Stimulated activated CD4-positive, alpha-beta T cell treated with anti-CD3 and anti-CD28 coated beads, TNF-alpha, amount 100 ng/mL, for 1 hour (primary cell): ENCODE results near the gene STIM1.
A peak's percentile ranks its signal among the peaks of the same experiment; 100 is the strongest.
"Not testable (repeated sequence)": the region's sequence is repeated elsewhere in the genome, so short reads cannot be mapped to it uniquely, and the experiment has no call there.

Experiments used
- DNase-seq, 3 donors: peaks; one replicate each; pipeline ENCODE4 v3.0.0-alpha.2; 2020; ENCODE audit warnings: low read depth in 3 of 3, low spot score in 1 of 3

Gene STIM1

DNA sequence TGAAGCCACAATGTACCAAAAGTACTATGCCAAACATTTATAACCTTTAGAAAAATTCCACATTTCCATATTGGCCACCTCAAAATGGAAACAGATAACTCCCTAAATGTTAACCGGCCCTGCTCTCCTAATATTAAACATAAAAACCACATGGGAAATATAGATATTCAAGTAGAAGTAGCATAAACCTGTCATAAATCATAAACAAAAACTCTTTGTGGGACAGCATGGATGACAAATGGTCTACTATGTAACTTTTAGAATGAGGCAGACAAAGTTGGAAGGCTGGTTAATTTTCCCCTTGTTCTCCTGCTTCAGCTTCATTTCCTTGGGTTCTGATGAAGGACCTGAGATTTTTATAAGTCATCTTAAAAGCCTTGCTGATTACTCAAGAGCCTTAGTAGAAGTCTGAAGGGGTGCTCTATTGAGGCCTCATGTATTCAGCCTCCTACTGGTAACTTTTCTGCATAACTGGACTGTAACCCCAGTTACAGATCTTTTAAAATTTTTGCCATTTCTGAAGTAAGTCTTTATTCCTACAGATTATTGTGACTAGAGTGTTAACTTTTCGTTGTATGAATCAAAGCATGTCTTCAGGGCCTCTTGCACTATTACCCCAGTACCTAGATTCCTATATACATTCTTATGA is 116.4 kb downstream of the STIM1 start:
- no peak for DNase-seq

DNA sequence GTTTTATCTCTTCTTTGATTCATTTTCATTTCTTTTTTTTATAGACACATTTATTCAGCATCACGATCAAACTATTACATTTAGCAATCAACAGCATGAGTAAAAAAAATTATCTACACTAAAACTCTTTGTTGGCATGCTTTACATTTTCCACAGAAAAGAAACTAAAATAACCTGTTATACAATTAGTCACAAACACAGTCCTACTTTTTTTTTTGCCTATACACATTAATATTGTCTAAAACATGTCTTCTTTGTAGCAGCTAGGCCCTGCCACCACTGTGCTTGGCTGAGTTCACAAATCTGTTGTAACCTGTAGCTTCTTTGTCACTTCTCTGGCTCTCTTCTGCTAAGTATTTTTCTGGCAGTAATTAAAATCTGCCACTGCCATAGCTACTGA is 117.0 kb downstream of the STIM1 start:
- DNase-seq: no peak

DNA sequence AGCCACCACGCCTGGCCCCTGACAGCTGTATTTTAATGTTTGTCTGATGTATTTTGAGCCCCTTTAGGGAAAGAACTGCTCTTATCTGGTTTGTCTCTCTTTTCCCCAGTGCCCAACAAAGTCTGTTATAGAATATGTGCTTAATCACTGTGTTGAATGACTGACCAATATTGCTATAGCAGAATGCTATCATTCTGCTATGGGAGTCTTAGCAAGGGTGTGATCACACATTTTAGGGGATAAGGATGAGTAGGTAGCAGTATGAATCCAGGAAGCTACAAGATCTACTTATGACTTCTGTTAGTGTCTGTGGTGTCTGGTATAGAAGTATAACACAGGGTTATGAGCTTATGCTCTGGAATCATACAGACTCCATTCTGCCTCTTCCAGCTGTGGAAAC is 121.6 kb downstream of the STIM1 start:
- no peak for DNase-seq

DNA sequence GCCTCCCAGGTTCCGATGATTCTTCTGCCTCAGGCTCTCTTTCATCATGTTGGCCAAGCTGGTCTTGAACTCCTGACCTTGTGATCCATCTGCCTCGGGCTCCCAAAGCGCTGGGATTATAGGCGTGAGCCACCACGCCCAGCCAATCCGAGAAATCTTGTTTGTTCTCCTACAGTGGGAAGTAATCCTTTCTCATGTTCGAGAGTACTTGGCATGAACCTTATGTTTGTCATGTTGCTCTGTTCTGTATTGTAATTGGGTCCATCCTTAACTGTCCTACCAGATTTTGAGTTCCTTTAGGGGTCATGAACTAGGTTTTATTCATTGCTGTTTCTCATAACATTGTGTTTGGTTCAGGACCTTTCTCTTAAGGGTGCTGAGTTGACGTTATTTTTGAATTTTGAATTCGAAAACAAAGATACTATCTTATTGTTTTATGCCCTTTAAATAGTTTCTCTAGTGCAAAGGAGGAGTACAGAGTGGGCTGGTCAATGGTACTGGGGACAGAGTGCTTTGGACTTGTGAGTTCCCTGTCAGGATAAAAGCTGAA is 125.7 kb downstream of the STIM1 start:
- DNase-seq: no peak

DNA sequence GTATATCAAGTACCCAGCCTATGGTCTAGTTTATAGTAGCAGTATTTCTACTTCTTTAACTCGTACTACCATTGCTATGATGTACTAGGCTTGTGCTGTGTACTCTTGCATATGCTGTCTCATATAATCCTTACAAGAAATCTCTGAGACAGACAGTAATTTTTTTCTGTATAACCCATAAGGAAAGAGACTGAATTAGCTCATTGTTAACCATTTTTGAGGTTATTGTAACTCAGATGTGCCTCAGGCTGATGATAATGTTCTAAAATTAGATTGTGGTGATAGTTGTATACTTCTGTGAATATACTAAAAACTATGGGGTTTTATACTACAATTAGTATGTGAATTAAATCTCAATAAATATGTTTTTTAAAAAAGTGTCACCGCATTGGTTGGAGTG is 127.0 kb downstream of the STIM1 start:
- DNase-seq: no peak

DNA sequence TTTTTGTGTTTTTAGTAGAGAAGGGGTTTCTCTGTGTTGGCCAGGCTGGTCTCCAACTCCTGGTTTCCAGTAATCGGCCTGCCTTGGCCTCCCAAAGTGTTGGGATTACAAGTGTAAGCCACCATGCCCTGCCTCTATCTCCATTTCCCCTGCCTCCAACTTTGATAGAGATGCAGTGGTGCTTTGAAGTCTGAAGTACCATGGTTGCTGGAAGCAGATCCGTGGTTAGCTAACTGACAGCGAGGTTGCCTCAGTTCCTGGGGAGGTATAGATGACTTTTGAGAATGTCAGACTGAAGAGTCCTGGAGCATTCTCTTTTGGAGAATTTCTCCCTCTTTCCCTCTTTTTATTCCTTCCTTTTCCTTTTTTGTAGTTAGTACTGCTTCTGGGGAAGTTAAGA is 127.6 kb downstream of the STIM1 start:
- DNase-seq: no peak

DNA sequence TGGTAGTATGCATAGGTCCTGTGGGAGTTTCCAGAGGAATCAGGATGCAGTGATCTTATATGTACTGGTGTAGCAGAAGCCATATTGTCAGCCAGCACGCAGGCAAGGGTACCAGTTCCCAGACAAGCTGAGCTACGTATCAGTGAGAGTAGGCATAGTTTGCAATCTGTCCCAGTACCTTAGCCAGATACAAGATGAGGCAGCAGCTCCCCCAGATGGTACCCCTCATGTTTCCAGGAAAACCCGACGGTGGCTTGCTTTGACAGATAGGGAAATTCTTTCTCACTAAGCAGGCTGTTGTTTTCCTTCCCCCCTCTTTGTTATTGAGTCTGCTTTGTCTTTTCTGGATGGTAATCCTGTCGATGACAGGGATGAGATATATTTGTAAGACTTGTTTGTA is 129.4 kb downstream of the STIM1 start:
- peak in 1 of 3 donors; percentile 9 for DNase-seq

DNA sequence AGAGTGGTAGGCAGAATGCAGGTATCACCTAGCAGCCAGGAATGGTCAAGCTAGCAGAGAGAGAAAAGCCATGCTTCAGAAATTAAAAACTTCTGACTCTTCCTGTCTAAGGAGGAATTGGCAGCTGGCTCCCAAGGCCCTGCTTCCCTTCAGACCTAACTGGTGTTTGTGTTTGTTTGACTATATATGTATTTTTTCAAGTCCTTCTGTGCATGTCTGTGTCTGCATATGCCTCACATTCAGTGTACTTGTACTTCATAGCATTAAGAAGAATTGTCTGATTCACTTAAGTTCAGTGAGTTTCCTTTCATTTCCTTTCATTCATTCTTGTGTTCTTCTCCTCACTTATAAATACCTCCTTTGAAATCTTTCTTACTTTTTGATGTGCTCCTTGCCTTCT is 130.2 kb downstream of the STIM1 start:
- DNase-seq: no peak

DNA sequence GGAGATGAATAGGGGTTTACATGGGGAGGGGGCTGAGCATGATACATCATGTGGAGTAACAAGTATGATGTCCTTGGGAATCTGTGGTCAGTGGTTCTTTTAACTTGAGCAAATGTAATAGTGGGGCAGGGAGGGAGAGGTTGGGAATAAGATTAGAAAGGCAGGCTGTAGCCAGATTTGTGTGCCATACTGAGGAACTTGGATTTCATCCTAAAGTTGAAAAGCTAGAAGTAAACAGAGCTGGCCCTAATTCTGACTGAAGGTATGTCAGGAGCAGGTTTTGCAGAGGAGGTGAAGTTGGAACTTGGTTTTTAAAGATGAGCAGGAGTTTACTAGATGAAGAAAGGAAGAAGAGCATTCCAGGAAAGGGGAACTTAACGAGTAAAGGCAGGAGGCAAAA is 130.8 kb downstream of the STIM1 start:
- no peak for DNase-seq

DNA sequence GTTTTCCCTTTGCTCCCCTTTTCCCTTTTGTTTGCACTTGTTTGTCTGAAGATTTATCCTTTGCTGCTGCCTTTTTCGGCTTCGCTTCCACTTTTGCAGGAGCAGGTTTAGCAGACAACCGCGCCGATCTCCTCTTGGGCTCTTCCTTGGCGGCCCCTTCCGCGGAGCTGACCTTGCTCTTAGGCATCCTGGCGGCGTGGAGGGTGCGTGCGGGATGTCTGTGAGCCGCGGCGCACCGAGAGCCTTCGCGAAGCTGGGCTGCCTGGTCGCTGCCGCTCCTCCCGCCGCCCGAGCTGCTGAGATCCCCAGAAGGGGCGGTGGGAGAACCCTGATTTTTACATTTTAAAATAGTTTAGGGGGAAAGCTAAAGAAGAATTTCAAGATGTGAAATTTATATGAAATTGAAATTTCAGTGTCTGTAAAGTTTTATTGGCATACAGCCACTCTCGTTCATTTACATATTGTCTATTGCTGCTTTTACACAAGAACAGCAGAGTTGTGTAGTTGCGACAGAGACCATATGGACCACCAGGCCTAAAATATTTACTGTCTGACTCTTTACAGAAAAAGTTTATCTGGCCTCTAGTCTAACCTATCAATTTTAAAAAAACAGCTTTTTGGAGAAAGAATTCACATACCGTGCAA is 133.9 kb downstream of the STIM1 start:
- DNase-seq: no peak

DNA sequence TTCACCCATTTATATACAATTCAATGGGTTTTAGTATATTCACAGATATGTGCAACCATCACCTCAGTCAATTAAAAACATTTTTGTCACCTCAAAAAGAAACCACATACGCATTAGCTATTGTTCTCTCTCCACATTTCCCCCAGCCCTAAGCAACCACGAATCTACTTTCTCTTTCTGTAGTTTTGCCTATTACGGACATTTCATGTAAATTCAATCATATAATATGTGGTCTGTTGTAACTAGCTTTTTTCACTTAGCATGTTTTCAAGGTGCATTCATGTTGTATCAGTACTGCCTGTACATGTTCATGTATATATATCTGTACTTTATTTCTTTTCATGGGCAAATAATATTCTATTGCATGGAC is 134.4 kb downstream of the STIM1 start:
- no peak for DNase-seq

DNA sequence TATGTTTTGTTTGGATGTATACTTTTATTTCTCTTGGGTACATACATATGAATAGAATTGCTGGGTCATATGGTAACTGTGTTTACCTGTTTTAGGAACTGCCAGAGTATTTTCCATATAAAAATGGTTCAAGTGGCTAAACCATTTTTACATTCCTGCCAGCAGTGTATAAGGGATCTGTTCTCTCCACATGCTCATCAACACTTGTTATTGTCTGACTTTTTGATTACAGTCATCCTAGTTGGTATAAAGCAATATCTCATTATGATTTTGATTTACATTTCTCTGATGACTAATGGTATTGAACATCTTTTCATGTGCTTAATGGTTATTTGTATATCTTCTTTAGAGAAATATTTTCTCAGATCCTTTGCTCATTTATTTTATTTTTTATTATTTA is 134.9 kb downstream of the STIM1 start:
- no peak for DNase-seq

DNA sequence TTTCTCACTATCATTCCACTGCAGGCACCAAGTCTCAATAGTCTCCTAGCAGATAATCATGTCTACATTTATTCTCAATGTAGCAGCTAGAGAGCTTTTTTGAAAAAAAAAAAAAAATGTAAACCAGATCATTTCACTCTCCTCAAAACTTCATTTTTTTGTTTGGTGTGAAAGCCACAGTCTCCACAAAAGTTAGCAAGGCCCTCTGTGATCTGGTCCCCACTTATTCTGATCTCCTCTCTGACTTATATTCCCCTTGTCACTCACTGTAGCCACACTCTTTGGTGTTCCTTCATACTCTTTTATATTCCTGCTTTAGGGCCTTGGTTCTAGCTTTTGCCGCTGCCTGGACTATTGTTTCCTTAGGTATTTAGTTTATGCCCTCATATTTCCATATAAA is 137.5 kb downstream of the STIM1 start:
- DNase-seq: no peak

DNA sequence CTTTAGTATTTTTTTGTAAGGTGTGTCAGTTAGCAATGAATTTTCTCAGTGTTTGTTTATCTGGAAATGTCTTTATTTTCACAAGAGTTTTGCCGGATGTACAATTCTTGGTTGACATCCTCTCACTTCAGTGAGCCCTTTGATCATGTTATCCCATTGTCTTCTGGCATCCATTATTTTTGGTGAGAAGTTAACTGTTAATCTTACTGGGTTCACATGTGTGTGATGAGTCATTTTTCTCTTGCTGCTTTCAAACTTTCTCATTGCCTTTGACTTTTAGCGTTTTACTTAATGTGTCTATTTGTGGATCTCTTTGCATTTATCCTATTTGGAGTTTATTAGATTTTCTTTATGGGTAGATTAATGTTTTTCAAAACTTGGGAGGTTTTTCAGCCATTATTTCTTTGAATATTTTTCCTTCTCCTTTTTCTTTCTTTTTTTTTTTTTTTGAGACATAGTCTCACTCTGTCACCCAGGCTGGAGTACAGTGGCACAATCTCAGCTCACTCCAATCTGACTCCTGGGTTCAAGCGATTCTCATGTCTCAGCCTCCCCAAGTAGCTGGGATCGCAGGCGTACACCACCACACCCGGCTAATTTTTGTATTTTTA is 138.7 kb downstream of the STIM1 start:
- DNase-seq: no peak

DNA sequence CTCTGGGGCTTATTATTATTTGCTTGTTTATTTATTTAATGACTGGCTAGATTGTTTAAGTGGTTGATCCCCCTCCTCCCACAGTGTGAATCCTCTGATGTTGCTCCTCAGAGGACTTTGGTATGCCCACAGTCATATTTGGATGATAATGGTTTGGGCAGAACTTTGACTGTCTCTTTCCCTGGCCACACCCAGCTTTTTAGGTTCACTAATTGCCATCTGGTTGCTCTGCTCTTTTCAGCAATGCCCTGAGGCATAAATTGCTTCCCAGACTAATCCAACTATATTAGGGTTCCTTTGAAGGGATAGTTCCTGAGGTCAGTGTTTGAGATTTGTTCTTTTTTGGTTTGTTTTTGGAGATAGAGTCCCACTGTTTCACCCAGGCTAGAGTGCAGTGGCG is 139.8 kb downstream of the STIM1 start:
- DNase-seq: no peak

DNA sequence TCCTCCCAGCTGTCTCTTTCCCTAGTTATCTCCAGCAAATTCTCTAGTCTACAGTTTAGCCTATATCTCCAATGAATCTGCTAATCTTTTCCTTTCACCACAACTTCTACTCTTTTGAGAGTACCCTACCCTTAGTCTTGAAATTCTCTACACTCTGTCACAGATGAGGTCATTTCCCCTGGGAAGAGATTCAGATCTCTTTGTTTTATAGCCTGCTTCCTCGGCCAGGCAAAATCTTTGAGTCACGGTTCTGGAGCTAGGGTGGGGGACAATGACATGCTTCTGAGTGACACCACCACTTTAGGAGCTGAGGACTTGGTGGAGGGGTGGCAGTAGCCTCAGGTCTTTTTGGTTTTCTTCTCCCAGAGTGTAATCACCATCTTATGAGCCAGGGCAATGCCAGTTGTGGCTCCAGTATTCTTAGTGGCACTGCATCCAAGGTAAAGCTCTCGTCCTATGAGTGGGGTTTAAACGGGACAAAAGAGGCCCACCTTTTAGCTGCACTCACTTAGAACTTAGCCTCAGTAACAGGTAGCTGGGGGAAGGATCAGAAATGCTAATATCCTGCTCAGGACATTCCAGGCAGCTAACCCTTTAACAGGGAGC is 140.6 kb downstream of the STIM1 start:
- no peak for DNase-seq

DNA sequence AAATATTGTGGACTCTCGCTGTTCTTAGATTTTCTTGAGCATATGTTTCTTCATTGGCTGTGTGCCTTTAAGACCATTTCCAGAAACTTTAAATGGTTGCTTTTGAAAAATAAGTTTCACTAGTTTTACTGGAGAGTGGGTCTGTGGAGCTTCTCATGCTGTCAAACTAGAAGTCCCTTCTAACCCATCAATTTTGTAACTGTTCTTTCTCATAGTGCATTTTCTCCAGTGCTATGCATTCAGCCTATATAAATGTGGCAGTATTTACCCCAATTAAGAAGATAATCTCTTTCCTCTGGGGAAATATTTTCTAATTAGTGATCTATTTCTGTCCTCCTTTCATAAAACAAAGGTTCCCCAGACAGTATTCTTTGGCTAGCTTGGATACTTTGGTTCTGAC is 141.2 kb downstream of the STIM1 start:
- DNase-seq: no peak

DNA sequence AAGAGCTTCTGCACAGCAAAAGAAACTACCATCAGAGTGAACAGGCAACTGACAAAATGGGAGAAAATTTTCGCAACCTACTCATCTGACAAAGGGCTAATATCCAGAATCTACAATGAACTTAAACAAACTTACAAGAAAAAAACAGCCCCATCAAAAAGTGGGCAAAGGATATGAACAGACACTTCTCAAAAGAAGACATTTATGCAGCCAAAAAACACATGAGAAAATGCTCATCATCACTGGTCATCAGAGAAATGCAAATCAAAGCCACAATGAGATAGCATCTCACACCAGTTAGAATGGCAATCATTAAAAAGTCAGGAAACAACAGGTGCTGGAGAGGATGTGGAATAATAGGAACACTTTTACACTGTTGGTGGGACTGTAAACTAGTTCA is 149.3 kb downstream of the STIM1 start:
- DNase-seq: not testable (repeated sequence)

DNA sequence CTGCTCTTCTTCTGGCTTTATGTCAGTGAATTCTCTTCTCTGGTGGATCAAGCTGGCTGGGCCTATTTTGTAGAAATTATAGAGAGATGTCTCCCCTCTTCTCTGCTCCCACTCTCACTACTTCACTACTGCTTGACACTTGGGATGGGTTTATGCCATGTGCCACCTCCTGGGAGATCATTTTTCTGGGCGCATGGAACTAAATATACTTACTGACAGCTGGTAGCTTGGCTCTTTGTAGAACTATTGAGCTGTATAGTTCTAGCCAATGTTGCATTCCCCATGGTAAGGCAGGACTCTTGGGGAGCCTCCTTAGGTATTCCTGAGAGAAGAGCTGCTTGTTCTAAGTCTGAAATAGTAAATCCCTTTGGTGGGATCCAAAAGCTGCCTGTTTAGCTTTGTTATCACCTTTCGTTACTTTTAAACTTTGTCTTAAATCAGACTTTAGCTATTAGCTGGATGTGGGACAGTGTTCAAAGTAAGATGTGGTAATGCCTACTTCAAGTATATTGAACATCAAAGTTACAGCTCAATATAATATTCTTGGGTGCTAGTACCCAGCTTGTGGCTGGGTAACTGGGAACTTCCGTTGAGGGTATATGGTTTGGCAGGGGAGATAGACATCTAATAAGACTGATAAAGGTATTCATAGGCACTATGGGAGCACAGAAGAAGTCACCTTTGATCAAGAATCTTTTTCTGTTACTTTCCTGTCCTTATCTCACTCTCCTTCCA is 151.6 kb downstream of the STIM1 start:
- no peak for DNase-seq

DNA sequence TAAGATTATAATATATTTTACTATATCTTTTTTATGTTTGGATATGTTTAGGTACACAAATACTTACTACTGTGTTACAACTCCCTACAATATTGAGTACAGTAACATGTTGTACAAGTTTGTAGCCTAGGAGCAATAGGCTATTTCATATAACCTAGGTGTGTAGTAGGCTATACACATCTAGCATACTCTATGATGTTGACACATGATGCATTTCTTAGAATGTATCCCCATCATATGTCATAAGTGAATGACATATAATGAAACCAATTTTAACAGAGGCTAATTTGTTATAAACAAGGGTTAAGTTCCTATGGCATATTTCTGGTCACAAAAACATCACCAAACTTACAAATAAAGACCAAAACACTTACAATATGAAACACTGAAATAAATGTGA is 152.7 kb downstream of the STIM1 start:
- DNase-seq: no peak

DNA sequence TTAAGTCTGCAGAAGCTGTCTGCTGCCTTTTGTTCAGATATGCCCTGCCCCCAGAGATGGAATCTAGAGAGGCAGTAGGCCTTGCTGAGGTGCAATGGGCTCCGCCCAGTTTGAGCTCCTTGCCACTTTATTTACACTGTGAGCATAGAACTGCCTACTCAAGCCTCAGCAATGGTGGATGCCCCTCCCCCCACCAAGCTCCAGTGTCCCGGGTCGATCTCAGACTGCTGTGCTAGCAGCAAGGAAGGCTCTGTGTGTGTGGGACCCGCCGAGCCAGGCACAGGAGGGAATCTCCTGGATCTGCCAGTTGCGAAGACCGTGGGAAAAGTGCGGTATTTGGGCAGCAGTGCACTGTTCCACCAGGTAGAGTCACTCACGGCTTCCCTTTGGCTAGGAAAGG is 161.1 kb downstream of the STIM1 start:
- not testable (repeated sequence) for DNase-seq

DNA sequence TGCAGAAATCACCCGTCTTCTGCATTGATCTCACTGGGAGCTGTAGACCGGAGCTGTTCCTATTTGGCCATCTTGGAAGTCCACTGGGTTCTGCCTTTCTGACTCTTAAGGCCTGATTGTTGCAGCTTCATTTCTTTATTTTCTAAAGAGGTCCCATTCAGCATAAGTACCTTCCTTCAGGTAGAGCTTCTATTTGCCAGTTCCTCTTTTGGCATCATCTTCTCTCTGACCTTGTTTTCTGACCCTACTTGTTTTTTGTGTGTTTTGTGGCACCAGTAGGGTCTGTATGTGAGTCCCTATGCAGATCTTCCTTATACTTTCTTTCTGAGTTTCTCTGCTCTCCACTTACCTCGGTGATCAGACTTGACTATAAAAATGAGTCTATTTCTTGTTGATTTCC is 161.7 kb downstream of the STIM1 start:
- DNase-seq: no peak
